GM12878 (cell line): Measurements from ENCODE around the gene TBC1D19. TPM values are rescaled to one million over a fixed set of nuclear protein-coding genes. Genes with fewer than 3 reads are reported as not detected.

Experiments used
- ATF2 ChIP-seq: IDR thresholded peaks from 2 replicates; pipeline ENCODE4 v1.6.1; 2012; ENCODE audit warnings: low read length, inconsistent platforms
- BACH1 ChIP-seq: fragments of 450-650 bp; IDR thresholded peaks from 2 replicates; pipeline ENCODE4 v1.6.1; 2017; ENCODE audit warnings: mild to moderate bottlenecking, borderline replicate concordance
- CBFB ChIP-seq: IDR thresholded peaks from 2 replicates; pipeline ENCODE4 v1.6.1; 2016; ENCODE audit warnings: antibody characterized with exemption, low read depth
- CBX5 ChIP-seq: sonication (generic); IDR thresholded peaks from 2 replicates; pipeline ENCODE4 v1.6.1; 2016; ENCODE audit warnings: low read depth, moderate library complexity, mild to moderate bottlenecking, inconsistent platforms
- CREB1 ChIP-seq: IDR thresholded peaks from 2 replicates; pipeline ENCODE4 v1.6.1; 2012; ENCODE audit warnings: low read depth, mild to moderate bottlenecking, inconsistent platforms
- E2F4 ChIP-seq: IDR thresholded peaks from 2 replicates; pipeline ENCODE4 v1.6.1; 2012; ENCODE audit warnings: low read depth, low read length, improper control_type of control experiment
- E4F1 ChIP-seq: fragments of 450-650 bp; IDR thresholded peaks from 2 replicates; pipeline ENCODE4 v1.6.1; 2018; ENCODE audit warnings: borderline replicate concordance, mild to moderate bottlenecking; ENCODE audit not compliant: partially characterized antibody
- IKZF1 ChIP-seq: fragments of 450-650 bp; conservative IDR thresholded peaks from 2 replicates; pipeline ENCODE4 v1.6.1; 2017; ENCODE audit warnings: antibody characterized with exemption, mild to moderate bottlenecking
- IKZF2 ChIP-seq, 2 experiments: fragments of 450-650 bp; IDR thresholded peaks; 2 replicates each; pipeline ENCODE4 v1.6.1; 2017; ENCODE audit warnings: mild to moderate bottlenecking in 2 of 2, moderate library complexity in 2 of 2
- NFXL1 ChIP-seq: fragments of 450-650 bp; IDR thresholded peaks from 2 replicates; pipeline ENCODE4 v1.6.1; 2017; ENCODE audit warnings: antibody characterized with exemption, mild to moderate bottlenecking, borderline replicate concordance
- NR2F1 ChIP-seq: fragments of 450-650 bp; conservative IDR thresholded peaks from 2 replicates; pipeline ENCODE4 v1.6.1; 2017; ENCODE audit warnings: mild to moderate bottlenecking
- PML ChIP-seq: IDR thresholded peaks from 2 replicates; pipeline ENCODE4 v1.6.1; 2012; ENCODE audit warnings: low read length, inconsistent platforms
- POU2F2 ChIP-seq: IDR thresholded peaks from 3 replicates; pipeline ENCODE4 v1.6.1; 2011; ENCODE audit warnings: low read depth, mild to moderate bottlenecking, low read length, borderline replicate concordance
- RELA ChIP-seq: fragments of 450-650 bp; IDR thresholded peaks from 2 replicates; pipeline ENCODE4 v1.8.0; 2014; ENCODE audit warnings: borderline replicate concordance; ENCODE audit not compliant: partially characterized antibody
- TARDBP ChIP-seq: IDR thresholded peaks from 2 replicates; pipeline ENCODE4 v1.6.1; 2016; ENCODE audit warnings: borderline replicate concordance
- YBX1 ChIP-seq: fragments of 450-650 bp; IDR thresholded peaks from 2 replicates; pipeline ENCODE4 v1.6.1; 2016; ENCODE audit warnings: antibody characterized with exemption
- ZBED1 ChIP-seq: IDR thresholded peaks from 2 replicates; pipeline ENCODE4 v1.6.1; 2016; ENCODE audit warnings: borderline replicate concordance
- ZNF687 ChIP-seq: fragments of 450-650 bp; IDR thresholded peaks from 2 replicates; pipeline ENCODE4 v1.6.1; 2017; ENCODE audit warnings: mild to moderate bottlenecking, moderate library complexity
- polyA plus RNA-seq, 11 experiments: library from polyadenylated mRNA; depleted of rRNA in 4 of 11; unstranded in 6 of 11; stranded (reverse) in 5 of 11; fragments of >200 nt; fragmentation: Nextera tagmentation in 4 of 11; fragmentation: Illumina TruSeq in 1 of 11; extraction: Ambion mirVana in 4 of 11; extraction: Trizol in 1 of 11; gene quantifications; 1 replicate in 1 of 11; 2 replicates in 10 of 11; pipeline versions ENCODE4 v1.2.1 to v1.2.3, GENCODE V29; 2011 to 2016; ENCODE audit warnings: inconsistent platforms in 2 of 11, missing spikeins in 2 of 11, low read depth in 1 of 11
- total RNA-seq, 4 experiments: library from RNA; depleted of rRNA in 3 of 4; stranded (reverse); fragments of >200 nt in 3 of 4; fragmentation: Illumina TruSeq in 1 of 4; extraction: Trizol in 1 of 4; gene quantifications; 2 replicates each; pipeline versions ENCODE4 v1.2.1 to v1.2.3, GENCODE V29; 2013 to 2021
- TF ChIP-seq, protein P1 (sequence below): fragments of 450-650 bp; formaldehyde crosslinking; IDR thresholded peaks from 2 replicates; pipeline ENCODE4 v1.4.0; 2020; ENCODE audit warnings: mild to moderate bottlenecking, moderate library complexity

The TBC1D19 gene
- total and polyA plus RNA-seq, 10 of the 15 experiments (the other 5 are each of a cell fraction or from before 2014, with no cell fraction given), result 0.29 to 3.9 (median 2.1) TPM

DNA sequence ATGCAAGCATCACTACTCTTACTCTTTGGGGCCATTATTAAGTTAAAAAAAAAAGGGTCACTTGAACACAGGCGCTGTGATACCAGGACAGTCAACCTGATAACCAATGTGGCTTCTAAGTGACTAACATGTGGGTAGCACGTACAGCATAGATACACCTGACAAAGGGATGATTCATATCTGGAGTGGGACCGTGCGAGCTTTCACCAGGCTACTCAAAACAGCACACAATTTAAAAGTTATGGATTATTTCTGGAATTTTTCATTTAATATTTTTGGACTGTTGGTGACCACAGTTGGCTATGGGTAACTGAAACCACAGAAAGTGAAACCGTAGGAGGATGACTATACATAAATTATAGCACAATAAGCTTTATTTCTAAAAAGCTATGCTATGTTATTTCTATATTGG, 162.9 kb downstream of the TBC1D19 start (continued):
- TF ChIP-seq NFXL1 (no peak), CBX5 (peak; percentile 68; the same call in 1 of the 2 replicates), IKZF1 (peak; percentile 91), NR2F1 (peak; percentile 89), YBX1 (no peak), CREB1 (peak; percentile 82), IKZF2 (IDR thresholded peaks at IDR 0.05) (peak; percentile 97 to 98), TARDBP (no peak), ZNF687 (no peak), BACH1 (no peak; the same call in 1 of the 2 replicates), PML (peak; percentile 83), CBFB (peak; percentile 93), E2F4 (no peak), ATF2 (peak; percentile 99), POU2F2 (peak; percentile 87), RELA (no peak), E4F1 (no peak), ZBED1 (peak; percentile 94)
- TF ChIP-seq, protein P1, sequence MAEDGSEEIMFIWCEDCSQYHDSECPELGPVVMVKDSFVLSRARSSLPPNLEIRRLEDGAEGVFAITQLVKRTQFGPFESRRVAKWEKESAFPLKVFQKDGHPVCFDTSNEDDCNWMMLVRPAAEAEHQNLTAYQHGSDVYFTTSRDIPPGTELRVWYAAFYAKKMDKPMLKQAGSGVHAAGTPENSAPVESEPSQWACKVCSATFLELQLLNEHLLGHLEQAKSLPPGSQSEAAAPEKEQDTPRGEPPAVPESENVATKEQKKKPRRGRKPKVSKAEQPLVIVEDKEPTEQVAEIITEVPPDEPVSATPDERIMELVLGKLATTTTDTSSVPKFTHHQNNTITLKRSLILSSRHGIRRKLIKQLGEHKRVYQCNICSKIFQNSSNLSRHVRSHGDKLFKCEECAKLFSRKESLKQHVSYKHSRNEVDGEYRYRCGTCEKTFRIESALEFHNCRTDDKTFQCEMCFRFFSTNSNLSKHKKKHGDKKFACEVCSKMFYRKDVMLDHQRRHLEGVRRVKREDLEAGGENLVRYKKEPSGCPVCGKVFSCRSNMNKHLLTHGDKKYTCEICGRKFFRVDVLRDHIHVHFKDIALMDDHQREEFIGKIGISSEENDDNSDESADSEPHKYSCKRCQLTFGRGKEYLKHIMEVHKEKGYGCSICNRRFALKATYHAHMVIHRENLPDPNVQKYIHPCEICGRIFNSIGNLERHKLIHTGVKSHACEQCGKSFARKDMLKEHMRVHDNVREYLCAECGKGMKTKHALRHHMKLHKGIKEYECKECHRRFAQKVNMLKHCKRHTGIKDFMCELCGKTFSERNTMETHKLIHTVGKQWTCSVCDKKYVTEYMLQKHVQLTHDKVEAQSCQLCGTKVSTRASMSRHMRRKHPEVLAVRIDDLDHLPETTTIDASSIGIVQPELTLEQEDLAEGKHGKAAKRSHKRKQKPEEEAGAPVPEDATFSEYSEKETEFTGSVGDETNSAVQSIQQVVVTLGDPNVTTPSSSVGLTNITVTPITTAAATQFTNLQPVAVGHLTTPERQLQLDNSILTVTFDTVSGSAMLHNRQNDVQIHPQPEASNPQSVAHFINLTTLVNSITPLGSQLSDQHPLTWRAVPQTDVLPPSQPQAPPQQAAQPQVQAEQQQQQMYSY (CRISPR knock-in tag), result no peak
